SKM-1 (cell line): ENCODE measurements around the gene ADAMTSL5.
"Not testable (repeated sequence)": the region's sequence is repeated elsewhere in the genome, so short reads cannot be mapped to it uniquely, and the experiment has no call there.

Source experiments
- DNase-seq: peaks from one replicate; lab custom pipeline; 2025; ENCODE audit not compliant: unreplicated experiment; lab: John Stamatoyannopoulos, UW

The ADAMTSL5 gene

DNA sequence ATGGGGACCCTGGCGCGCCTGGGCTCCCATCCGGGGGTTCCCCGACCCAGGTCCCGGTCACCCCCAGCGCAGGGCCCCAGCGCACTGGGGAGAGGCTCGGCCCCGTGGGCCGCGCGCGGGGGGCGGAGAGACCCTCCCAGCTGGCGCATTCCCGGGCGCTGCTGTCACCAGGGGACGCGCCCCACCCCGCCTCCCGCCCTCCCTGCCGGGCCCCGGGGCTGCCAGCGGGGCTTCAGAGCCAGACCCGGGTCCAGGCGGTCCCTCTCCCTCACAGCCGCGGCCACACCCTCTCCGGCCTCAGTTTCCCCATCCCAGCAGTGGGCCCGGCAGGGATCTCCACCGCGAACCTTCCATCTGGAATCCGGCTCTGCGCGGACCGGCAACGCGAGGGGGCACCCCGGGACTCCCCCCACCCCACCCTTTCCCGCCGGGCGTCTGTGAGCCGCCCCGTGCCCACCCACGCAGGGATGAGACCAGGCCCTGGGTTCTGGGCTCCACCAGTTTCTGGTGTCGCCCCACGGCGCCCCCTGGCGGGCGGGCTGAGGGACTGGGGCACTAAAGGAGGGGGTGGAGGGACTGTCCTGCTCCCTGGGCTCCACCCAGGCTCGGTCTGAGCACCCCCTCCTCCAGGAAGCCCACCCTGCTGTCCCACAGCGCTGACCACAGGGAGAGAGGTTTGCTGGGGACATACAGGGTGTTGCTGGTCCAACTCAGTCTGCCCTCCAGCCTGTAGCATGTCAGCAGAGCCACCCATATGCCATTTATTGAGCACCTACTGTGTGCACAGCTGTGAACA lies 878 bp upstream of the ADAMTSL5 start:
- DNase-seq, result peak; percentile 46

DNA sequence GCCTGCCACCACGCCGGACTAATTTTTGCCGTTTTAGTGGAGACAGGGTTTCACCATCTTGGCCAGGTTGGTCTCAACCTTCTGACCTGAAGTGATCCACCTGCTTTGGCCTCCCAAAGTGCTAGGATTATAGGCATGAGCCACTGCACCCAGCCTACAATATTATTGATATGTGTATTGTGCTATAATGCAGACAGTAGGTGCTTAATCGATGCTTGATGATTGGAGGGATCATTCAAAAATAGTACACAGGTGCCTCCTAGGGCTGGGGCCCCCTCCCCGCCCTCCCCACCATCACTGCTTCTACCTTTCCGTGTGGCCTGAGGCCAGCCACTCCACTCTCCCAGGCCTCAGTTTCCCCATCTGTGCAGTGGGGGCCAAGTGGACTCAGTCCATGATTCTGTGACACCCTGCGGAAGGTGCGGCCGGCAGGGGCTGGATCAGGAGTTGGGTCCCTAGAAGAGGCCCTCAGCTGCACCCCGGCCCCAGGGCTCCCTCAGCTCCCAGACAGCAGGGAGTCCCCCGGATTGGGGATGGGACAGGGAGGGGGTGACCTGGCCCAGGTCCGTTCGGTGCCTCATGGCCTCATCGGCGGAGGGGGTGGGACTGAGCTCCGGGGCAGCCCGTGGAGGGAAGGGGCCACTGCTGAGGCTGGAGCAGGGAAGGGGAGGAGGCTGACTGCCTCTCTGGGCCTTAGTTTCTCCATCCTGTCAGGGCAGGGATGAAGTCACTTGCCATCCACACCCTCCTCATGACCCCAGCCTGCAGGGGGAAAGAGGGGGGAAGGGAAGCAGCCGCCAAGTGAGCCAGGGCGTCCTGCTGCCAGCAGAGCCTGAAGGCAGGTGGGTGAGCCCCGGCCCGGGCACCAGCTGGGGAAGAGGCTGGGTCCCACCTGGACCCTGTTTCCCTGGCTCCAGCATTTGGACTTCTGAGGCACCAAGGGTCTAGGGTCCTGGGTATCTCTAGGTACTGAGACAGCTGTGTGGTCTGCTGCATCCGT lies 1.2 kb downstream of the ADAMTSL5 start:
- no peak for DNase-seq

DNA sequence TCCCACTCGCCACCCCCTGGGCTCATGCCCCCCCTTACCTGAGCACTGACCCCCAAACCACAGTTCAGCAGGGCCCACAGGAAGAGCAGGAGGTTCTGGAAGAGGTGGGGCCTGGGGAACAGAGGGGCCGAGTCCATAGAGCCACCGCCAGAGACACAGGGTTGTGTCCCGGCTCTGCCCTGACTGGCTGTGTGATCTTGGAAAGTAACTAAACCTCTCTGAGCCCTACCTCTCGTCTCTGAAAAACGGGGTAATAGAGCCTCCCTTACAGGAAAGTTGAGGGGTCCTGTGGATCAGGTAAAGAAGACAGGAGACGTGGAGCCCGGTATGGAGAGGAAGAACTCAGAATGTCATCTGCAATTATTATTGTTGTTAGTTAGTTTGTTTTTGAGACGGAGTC lies 2.0 kb downstream of the ADAMTSL5 start:
- DNase-seq, result no peak

DNA sequence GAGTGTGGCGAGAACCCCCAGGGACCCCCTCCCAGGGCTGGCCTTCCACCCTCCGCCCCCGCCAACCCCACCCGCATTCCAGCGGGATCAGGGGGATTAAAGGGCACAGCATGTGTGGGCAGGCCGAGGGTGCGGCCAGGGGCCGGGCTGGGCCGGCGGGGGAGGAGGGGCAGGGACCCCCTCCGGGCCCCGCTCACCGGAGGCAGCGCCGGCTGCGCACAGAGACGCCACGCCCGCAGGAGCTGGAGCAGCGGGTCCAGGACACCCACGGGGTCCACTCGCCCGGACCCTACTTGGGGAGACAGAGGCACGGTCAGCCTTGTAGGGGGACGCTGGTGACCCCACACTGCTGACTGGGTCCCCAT lies 2.4 kb downstream of the ADAMTSL5 start:
- no peak for DNase-seq

- no peak for DNase-seq
These were observed 3.0 kb downstream of the ADAMTSL5 start for GRCh38 chr19:1509602-1510441.

DNA sequence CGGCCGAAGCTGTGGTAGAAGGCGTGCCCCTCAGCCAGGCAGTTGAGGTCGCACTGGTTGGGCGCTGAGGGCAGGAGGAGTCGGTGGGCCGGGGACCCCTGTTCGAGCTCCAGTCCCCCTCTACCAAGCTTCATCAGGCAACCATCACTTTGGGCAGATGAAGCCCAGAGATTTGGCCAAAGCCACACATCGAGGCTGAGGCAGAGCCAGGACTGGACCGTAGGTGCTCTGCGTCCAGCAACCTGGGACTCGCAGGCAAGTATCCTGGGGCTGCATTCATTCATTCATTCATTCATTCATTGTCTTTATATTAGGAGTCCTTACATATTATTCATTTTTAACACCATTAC lies 4.3 kb downstream of the ADAMTSL5 start:
- DNase-seq, result no peak

DNA sequence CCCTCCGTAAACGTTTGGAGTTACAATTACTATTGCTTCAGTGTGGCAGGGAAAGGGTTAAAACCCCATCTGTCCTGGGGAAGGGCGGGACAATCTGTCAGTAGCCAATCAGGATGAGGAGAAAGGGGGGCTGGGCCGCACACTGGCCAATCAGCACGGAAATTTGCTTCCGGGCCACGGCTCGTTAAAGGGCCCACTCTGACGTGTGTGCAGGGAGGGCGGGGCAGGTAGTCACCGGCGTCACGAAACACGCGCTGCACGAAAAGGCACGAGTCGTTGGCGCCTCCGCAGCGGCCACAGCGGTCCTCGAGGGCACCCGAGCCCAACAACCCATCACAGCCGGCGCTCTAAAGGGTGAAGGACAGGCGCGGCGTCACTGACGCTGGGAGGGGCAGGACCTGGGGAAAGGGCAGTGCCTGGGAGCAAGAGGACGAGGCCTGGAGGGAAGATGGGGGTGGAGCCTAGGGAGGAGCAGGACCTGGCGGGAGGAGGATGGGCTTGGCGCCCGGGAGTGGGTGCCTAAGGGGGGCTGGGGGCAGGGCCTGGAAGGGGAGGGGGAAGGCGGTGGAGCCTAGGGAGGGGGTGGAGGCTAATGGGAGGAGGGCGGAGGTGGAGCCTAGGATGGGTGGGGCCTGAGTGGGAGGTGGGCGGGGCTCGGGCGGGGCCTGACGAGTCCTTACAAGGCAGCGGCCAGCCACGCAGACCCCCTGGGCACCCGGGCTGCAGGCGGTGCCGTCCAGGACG lies 4.9 kb downstream of the ADAMTSL5 start:
- peak; percentile 90 for DNase-seq

DNA sequence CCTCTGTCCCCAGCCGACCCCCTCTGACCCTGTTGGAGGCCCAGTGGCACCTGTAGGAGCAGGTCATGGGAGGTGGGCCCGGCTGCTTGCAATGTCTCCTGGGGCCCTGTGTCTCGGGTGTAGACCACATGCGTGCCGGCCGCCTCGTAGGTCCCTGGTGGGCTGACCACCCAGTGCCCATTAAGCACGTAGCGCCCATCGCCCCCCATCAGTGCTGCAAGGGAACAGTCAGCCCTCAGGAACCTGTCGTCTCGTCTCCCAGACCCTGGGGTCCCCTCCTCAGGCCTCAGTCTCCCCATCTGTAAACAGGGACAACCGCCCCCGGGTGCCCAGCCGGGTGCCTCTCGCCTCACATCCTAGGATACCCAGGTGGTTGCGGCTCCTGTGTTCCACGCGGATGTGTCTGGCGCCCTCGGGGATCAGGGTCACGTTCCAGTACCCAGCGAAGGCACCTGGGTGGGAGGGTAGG lies 5.6 kb downstream of the ADAMTSL5 start:
- DNase-seq, result no peak

GRCh38 chr19:1505991-1506881 lies 6.6 kb downstream of the ADAMTSL5 start:
- no peak for DNase-seq

GRCh38 chr19:1505012-1505411 lies 7.8 kb downstream of the ADAMTSL5 start:
- DNase-seq, result no peak

DNA sequence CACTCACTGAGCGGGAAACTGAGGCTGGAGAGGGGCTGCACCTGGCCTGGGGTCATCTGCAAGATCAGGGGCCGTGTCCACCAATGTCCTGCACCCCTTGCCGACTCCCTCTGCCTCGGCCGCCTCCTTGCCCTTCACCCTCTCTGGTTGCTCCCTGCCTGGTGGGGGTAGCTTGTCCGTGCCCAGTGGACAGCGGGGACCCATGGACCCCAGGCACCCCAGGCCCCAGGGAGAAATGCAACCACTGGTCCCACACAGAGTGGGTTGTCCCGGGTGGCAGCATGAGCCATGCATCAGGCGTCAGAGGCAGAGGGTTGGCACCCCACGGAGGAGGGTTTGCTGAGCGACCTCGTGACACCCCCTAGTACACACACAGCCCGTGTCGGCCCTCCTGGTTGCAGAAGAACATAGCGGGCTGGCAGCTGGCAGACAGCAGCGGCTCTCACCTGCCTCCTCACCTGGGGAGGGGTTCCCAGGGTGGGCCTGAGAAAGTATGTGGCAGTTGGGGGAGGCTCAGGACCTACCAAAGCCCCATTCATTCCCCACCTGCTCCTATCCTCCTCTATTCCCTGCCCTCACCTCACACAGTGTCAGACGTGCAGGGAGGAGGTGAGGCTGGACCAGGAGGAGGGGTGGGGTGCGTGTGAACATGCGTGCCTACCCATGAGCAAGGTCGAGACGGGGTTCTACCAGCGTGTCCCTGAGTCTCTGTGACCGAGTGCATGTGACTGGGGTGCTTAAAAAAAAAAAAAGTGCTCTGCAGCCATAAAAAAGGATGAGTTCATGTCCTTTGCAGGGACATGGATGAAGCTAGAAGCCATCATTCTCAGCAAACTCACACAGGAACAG lies 8.7 kb downstream of the ADAMTSL5 start:
- DNase-seq, result no peak

- DNase-seq, result peak; percentile 34
These were observed 9.5 kb downstream of the ADAMTSL5 start for GRCh38 chr19:1503089-1503924.

GRCh38 chr19:1502433-1503088 lies 10.3 kb downstream of the ADAMTSL5 start:
- no peak for DNase-seq

DNA sequence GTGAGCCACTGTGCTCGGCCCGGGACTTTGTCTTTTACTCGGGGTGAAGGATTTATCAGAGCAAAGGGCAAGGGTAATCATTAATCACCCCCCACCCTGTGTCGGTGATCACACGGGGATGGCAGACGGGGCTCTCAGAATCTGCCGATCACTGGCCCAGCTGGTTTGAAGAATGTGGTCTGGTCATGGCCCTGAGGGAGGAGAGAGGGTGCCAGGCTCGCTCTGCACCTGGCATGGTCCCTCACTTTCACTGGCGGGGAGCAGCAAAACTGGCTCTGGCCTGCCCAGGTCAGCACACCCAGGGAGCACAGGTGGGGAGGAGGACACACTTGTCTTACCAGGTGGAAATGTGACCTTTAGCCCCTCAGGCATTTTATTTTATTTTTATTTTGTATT lies 11.6 kb downstream of the ADAMTSL5 start:
- DNase-seq, result no peak

GRCh38 chr19:1499231-1499630 lies 13.6 kb downstream of the ADAMTSL5 start:
- DNase-seq, result not testable (repeated sequence)

DNA sequence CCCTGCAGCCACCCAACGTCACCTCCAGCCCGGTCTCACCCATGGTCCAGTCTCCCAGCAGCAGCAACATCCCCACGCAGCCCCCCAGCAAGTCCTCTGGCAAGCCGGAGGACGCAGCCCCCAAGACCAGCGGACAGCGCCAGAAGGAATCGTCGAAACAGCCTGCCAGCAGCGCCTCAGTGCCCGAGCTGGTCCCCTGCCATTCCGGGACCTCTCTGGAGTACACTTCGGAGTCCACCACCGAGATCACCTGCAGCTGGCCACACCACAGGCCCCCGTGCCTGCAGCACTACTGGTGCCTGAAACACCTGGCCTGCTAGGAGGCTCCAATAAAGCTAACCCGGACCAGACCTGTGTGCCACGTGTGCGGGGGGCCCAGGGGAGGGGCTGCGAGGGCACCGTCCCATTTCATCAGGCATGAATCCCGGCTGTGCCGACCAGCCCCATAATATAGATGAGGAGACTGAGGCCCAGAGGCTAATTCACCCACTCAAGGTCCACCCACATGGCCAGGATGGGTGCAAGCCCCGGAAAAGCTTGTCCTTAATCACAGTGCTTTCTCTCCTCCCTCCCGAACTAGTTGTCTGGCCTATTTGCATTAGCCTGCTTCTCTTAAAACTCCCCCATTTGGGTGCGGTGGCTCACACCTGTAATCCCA lies 15.1 kb downstream of the ADAMTSL5 start:
- DNase-seq, result no peak
